GM12865 (cell line): ENCODE data around the gene SNRNP35.

Experiments used
- DNase-seq: peaks from one replicate; pipeline ENCODE4 v3.0.0; 2010; ENCODE audit warnings: low read depth
- H3K4me3 ChIP-seq: 2 replicates; pipeline ENCODE4 v1.5.1; 2011; ENCODE audit warnings: mild to moderate bottlenecking, low read depth, low read length, control low read depth
- TF ChIP-seq, protein P1 (sequence below): IDR thresholded peaks from 2 replicates; pipeline ENCODE4 v1.5.1; 2011; ENCODE audit warnings: low read length, control low read depth, low read depth, inconsistent platforms; ENCODE audit not compliant: insufficient read depth; ENCODE audit errors: missing control alignments

SNRNP35 gene

DNA sequence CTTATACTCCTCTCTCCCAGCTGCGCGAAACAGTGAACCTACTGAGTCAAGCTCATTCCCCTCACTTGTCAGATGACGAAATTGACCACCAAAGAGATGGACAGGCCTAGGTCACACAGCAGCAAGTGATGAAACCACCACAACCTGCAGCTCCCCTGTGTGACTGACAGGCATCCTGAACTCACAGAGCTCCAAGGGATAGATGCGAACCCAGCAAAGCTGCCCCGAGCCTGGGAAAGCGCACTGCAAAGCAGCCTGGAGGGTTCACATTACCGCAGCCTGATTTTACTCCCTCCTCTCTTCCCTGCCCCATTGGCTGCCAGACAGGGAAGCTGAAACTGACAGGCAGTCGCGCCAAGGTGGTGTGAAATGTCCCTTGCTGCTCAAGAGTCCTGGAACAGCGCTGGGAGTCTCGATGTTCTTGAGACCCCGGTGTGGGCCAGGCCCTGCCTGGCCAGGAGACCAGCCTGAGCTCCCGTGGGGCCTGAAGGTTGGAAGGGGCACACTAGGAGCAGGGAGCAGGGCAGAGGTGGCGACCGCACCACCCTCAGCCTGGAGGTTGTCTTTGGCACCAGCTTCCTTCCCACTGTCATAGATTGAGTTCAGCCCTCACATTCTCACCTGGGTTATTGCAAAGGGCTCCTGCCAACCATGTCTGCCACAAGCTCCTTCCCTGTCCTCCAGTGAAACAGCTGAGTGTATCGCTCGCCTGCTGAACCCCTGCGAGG, 36.3 kb downstream of the SNRNP35 start:
- TF ChIP-seq, protein P1, sequence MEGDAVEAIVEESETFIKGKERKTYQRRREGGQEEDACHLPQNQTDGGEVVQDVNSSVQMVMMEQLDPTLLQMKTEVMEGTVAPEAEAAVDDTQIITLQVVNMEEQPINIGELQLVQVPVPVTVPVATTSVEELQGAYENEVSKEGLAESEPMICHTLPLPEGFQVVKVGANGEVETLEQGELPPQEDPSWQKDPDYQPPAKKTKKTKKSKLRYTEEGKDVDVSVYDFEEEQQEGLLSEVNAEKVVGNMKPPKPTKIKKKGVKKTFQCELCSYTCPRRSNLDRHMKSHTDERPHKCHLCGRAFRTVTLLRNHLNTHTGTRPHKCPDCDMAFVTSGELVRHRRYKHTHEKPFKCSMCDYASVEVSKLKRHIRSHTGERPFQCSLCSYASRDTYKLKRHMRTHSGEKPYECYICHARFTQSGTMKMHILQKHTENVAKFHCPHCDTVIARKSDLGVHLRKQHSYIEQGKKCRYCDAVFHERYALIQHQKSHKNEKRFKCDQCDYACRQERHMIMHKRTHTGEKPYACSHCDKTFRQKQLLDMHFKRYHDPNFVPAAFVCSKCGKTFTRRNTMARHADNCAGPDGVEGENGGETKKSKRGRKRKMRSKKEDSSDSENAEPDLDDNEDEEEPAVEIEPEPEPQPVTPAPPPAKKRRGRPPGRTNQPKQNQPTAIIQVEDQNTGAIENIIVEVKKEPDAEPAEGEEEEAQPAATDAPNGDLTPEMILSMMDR: no peak
- H3K4me3 ChIP-seq: no peak overlapping the region
- no peak for DNase-seq

- DNase-seq: no peak
- TF ChIP-seq, protein P1: no peak
Measured at GRCh38 chr12:123497065-123497464, 39.1 kb downstream of the SNRNP35 start.

DNA sequence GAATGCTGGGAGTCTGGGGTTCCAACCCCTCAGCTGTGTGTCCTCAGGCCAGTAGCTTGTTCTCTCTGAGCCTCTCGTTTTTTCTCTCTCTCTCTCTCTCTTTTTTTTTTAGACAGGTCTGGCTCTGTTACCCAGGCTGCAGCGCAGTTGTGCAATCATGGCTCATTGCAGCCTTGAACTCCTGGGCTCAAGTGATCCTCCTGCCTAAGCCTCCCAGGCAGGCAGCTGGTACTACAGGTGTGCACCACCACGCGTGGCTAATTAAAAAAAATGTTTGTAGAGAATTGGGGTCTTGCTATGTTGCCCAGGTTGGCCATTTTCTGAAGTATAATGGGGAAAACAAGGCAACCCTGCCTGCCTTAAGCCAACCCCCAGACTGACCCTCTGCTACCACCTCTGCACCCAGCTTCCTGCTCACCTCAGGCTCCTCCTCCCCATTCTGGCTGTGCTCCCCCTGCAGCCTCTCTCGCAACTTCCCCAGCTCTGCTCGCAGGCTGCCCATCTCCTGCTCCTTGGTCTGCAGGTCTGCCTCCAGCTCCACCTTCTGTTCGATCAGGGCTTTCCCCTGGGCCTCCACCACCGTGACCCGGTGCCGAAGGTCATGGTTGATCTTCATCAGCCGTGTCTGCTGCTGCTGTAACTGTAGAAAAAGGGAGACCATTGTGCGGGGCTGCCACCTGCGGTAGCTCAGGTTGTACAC, 40.3 kb downstream of the SNRNP35 start:
- no peak overlapping the region for H3K4me3 ChIP-seq
- TF ChIP-seq, protein P1: no peak
- DNase-seq: peak; percentile 51

More at GRCh38 chr12:123497065-123497464, 39.1 kb downstream of the SNRNP35 start:
- H3K4me3 ChIP-seq: no peak overlapping the region

- no peak for DNase-seq
- TF ChIP-seq, protein P1: no peak
- no peak overlapping the region for H3K4me3 ChIP-seq
Measured at GRCh38 chr12:123499332-123499731, 41.4 kb downstream of the SNRNP35 start.

DNA sequence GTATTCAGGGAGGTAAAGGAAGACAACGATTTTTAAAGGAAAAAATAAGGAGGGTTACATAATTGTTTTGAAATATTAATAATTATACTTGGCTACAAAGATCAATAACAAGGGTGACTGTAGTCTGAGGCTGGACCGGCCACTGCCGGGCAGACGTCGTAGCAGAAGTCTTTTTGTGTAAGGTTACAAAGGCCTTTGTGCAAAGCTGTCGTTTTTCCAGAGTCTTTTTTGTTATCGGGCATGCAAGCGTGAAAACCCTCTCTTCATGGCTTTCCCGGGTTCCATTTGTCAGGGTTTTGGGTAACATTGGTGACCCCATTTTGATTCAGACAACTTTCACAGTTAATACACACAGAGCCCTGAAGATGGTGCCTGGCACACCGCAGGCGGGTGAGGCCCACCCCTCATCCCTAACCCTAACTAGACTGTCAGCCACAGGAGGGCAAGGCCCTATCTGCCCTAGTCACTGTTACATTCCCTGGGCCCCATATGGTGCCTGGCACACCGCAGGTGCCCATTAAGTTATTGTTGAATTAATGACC, 44.3 kb downstream of the SNRNP35 start:
- TF ChIP-seq, protein P1: no peak
- no peak overlapping the region for H3K4me3 ChIP-seq
- no peak for DNase-seq

DNA sequence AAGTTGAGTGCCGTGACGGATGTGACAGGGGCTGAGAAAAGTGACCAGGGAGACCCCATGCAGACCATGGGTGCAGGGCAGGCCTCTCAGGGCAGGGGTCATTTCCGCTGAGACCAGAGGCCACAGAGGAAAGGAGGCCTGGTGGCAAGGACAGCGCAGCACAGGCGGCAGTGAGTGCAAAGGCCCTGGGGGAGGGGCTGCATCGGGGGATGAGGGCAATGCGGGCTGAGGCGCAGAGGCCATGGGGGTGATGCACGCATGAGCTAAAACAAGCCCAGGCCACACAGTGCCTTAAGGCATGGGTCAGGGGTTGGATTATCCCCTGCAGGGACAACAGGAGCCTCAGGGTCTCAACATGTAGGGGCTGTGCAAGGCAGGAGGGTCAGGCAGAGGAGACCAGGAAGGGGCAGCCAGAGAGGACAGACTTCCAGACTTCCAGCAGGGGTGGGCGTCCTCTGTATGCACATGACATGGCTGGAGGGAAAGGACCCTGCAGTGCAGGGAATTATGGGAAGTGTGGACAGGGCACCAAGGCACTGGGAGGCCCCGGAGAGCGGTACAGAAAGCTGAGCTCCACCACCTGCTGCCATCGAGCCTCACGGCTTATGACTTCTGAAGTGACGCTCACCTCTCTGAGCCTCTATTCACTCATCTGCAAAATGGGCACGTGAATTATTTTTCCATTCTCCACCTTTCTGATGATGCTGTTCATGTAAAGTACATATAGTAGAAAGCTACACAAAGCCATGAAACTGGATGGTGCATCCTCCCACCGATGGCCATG, 48.3 kb downstream of the SNRNP35 start:
- no peak overlapping the region for H3K4me3 ChIP-seq
- no peak for DNase-seq
- TF ChIP-seq, protein P1: no peak
